Effector memory CD4-positive, alpha-beta T cell (primary cell): ENCODE data around the gene RPL35.
"Not testable (repeated sequence)": the region's sequence is repeated elsewhere in the genome, so short reads cannot be mapped to it uniquely, and the experiment has no call there.

Experiments used
- DNase-seq, 3 donors: peaks; one replicate each; pipeline ENCODE4 v3.0.0-alpha.2; 2020
- H3K27ac ChIP-seq: 2 replicates; pipeline ENCODE4 v1.7.0; 2013; ENCODE audit warnings: mild to moderate bottlenecking, low read length, moderate library complexity; ENCODE audit not compliant: insufficient read depth, poor library complexity, severe bottlenecking
- H3K27me3 ChIP-seq: replicated peaks from 2 replicates; pipeline ENCODE4 v1.7.0; 2013; ENCODE audit warnings: mild to moderate bottlenecking, low read length; ENCODE audit not compliant: insufficient read depth, control insufficient read depth, poor library complexity, severe bottlenecking
- H3K36me3 ChIP-seq: 2 replicates; pipeline ENCODE4 v1.7.0; 2013; ENCODE audit warnings: mild to moderate bottlenecking, low read length, moderate library complexity; ENCODE audit not compliant: control insufficient read depth, insufficient read depth
- H3K4me1 ChIP-seq: 2 replicates; pipeline ENCODE4 v1.7.0; 2013; ENCODE audit warnings: low read length, mild to moderate bottlenecking; ENCODE audit not compliant: control insufficient read depth, insufficient read depth, poor library complexity, severe bottlenecking
- H3K4me3 ChIP-seq: 2 replicates; pipeline ENCODE4 v1.7.0; 2013; ENCODE audit warnings: low read length, low read depth, mild to moderate bottlenecking; ENCODE audit not compliant: insufficient read depth, poor library complexity, severe bottlenecking
- H3K9me3 ChIP-seq: 2 replicates; pipeline ENCODE4 v1.7.0; 2013; ENCODE audit warnings: mild to moderate bottlenecking, low read length, moderate library complexity; ENCODE audit not compliant: control insufficient read depth

The RPL35 gene

GRCh38 chr9:124853605-124854143, 8.1 kb downstream of the RPL35 start:
- no peaks in the 10 kb centered on the region for H3K27me3 ChIP-seq
- H3K9me3 ChIP-seq = no peaks in the 10 kb centered on the region
- H3K27ac ChIP-seq = peak overlapping the region; percentile 56
- no peak for DNase-seq
- H3K4me3 ChIP-seq = peak overlapping the region; percentile 40
- peaks cover 5% of the 10 kb centered on the region for H3K4me1 ChIP-seq
- H3K36me3 ChIP-seq = peaks cover 23% of the 10 kb centered on the region

DNA sequence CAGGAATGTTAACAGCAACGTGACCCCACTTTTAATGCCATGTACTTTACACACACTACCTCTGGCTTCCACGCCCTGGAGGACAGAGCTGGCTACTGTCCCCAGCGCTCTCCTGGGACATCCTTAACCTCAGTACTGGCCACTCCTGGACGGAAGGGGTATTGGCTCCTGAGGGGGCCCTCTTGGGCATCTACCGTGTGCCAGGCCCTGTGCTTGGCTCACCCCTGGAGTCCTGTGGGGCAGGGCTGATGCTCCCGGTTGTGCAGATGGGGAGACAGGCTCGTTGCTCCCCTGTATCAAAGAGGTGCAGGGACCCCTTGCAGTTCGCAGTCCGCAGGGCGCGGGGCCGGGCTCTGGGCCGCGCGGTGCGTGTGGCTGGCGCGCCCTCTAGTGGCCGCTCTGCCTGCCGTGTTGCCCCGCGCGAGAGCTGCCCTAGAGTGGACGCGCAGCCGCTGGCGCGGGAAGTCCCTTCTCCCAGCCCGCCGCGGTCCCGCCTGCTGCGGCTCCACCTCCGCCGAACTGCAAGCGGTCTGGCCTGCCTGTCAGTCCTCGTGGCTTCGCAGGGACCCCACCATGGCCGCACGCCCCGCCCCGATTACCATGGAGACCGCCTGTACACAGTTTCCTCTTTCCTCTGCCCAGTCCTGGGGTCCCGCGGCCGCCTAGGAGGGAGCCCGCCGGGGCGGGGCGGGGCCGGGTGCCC, 8.8 kb downstream of the RPL35 start, which contains the start of gene WDR38:
Gene WDR38, plus strand, starts transcription at position 632 of the 703 bp plus-strand sequence. CDS start 72 bp downstream, outside the sequence.
- peaks cover 5% of the 10 kb centered on the region for H3K4me1 ChIP-seq
- peak within 1 kb of the TSS; percentile 40 for H3K4me3 ChIP-seq
- peak; percentile 78 to 88 (median 82) for DNase-seq
- peak within 1 kb of the TSS; percentile 56 for H3K27ac ChIP-seq
- no peaks in the 10 kb centered on the region for H3K27me3 ChIP-seq
- H3K9me3 ChIP-seq = no peaks in the 10 kb centered on the region
- H3K36me3 ChIP-seq = peaks cover 16% of the 10 kb centered on the region

DNA sequence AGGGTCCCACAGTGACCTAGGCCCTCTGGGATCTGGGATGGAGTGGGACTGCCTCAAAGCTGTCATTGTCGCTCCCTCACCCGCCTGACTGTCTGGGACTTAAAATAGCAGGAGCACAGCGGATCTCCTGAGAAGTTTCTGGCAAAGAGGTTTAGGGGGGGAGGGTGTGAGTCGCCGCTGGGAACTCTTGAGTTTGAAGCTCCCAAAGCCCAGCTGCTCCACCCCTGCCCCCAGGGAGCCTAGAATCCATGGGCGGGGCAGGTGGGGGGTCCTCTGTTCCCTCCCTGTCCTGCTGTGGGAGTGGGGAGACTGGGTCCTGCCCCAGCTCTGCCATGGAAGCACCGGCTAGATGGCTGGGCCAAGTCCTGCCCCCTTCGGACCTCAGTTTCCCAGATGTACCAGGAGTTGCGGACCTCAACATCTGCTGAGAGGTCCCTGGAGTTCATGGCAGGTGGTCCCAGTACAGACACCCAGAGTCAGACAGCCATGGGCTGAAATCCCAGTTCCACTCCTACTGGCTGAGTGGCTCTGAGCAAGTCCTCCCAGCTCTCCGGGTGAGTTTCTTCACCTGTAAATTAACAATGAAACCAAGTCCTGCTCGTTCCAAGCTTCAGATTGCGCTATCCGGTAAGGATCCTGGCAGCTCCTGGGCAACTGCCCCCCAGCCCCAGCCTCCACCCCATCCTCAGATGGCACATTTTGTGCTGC, 9.5 kb downstream of the RPL35 start:
- H3K9me3 ChIP-seq = no peaks in the 10 kb centered on the region
- no peak overlapping the region for H3K4me3 ChIP-seq
- H3K36me3 ChIP-seq = peaks cover 9% of the 10 kb centered on the region
- H3K4me1 ChIP-seq = peaks cover 5% of the 10 kb centered on the region
- DNase-seq = no peak
- H3K27me3 ChIP-seq = no peaks in the 10 kb centered on the region
- H3K27ac ChIP-seq = no peak overlapping the region

DNA sequence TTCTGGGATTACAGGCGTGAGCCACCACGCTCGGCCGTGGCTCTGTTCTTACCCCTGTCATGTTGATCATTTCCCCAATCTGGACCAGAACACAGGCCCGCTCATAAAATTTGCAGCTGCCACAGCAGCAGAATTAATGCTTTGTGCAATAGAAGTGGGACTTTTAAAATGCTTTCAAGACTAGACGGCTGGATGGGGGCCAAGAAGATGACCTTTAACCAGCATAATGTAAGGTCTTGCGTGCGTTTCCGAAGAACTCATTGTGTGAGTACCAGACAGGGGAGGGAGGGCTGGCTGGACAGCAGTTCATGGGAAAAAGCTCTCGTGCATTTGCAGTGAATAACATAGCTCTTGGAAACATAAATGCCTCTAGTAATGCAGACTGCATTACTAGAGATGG, 12.0 kb downstream of the RPL35 start:
- Histone ChIP-seq H3K27ac (no peak overlapping the region), H3K4me1 (peaks cover 5% of the 10 kb centered on the region), H3K4me3 (no peak overlapping the region), H3K36me3 (no peaks in the 10 kb centered on the region), H3K27me3 (no peaks in the 10 kb centered on the region), H3K9me3 (no peaks in the 10 kb centered on the region)
- DNase-seq = no peak

DNA sequence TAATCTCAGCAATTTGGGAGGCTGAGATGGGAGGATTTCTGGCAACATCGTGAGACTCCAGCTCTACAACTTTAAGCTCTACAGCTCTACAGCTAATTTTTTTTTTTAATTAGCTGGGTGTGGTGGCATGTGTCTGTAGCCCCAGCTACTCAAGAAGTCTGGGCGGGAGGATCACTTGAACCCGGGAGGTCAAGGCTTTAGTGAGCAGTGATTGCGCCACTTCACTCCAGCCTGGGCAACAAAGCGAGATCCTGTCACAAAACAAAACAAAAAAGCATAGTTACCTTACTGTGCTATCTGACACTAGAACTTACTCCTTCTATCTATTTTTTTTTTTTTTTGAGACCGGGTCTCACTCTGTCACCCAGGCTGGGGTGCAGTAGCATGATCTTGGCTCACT, 14.8 kb downstream of the RPL35 start:
- H3K9me3 ChIP-seq = no peaks in the 10 kb centered on the region
- no peak overlapping the region for H3K27ac ChIP-seq
- no peaks in the 10 kb centered on the region for H3K27me3 ChIP-seq
- no peak for DNase-seq
- no peak overlapping the region for H3K4me3 ChIP-seq
- no peaks in the 10 kb centered on the region for H3K4me1 ChIP-seq
- H3K36me3 ChIP-seq = no peaks in the 10 kb centered on the region

DNA sequence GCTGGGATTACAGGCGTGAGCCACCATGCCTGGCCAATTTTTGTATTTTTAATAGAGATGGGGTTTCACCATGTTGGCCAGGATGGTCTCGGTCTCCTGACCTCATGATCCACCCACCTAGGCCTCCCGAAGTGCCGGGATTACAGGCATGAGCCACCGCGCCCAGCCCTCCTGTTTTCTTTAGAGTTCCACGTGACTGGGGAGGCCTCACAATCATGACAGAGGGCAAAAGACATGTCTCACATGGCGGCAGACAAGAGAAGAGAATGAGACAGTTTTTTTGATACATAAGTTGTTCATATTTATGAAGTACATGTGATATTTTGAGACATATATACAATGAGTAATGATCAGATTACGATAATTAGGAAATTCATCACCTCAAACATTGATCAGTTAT, 15.3 kb downstream of the RPL35 start:
- H3K4me3 ChIP-seq, H3K27ac ChIP-seq, H3K4me1 ChIP-seq, H3K36me3 ChIP-seq, H3K27me3 ChIP-seq, H3K9me3 ChIP-seq, DNase-seq: not testable (repeated sequence)

GRCh38 chr9:124844291-124844690, 17.5 kb downstream of the RPL35 start:
- Histone ChIP-seq H3K4me3 (no peak overlapping the region), H3K4me1 (no peaks in the 10 kb centered on the region), H3K9me3 (no peaks in the 10 kb centered on the region), H3K27me3 (no peaks in the 10 kb centered on the region), H3K36me3 (no peaks in the 10 kb centered on the region), H3K27ac (no peak overlapping the region)
- DNase-seq = no peak

GRCh38 chr9:124843456-124844034, 18.2 kb downstream of the RPL35 start:
- Histone ChIP-seq H3K27me3 (no peaks in the 10 kb centered on the region), H3K4me3 (no peak overlapping the region), H3K27ac (no peak overlapping the region), H3K9me3 (no peaks in the 10 kb centered on the region), H3K4me1 (no peaks in the 10 kb centered on the region), H3K36me3 (no peaks in the 10 kb centered on the region)
- no peak for DNase-seq

GRCh38 chr9:124841075-124841821, 20.5 kb downstream of the RPL35 start:
- Histone ChIP-seq H3K36me3 (no peaks in the 10 kb centered on the region), H3K4me3 (no peak overlapping the region), H3K27me3 (no peaks in the 10 kb centered on the region), H3K4me1 (no peaks in the 10 kb centered on the region), H3K9me3 (no peaks in the 10 kb centered on the region), H3K27ac (no peak overlapping the region)
- DNase-seq = no peak
